ENCODE measurements around the gene CACTIN. TPM values are rescaled to one million over a fixed set of nuclear protein-coding genes. Genes with fewer than 3 reads are reported as not detected.

Gene CACTIN
- polyA plus RNA-seq, 1 donor (not counting 4 experiments of a cell fraction or from before 2014, with no cell fraction given), result 10.8 TPM

GRCh38 chr19:3605770-3606169 is 20.8 kb downstream of the CACTIN start:
- dilution Hi-C loops (cut with MboI; ENCODE audit: extremely low pct_ligation_motif_present, low sequenced_read_pairs), result no loop called here
- Histone ChIP-seq H3K9me1 (ENCODE audit: control insufficient read depth, extremely low read depth, insufficient read depth, low read length) (no peaks in the 10 kb centered on the region), H3K27ac (ENCODE audit: control insufficient read depth, insufficient read depth, low read length) (no peak overlapping the region), H3K27me3 (ENCODE audit: control insufficient read depth, extremely low read depth, insufficient read depth, low read length) (peaks cover 16% of the 10 kb centered on the region), H2AFZ (ENCODE audit: control insufficient read depth, low read length) (no peak overlapping the region), H4K20me1 (ENCODE audit: control insufficient read depth, extremely low read depth, insufficient read depth, low read length) (no peaks in the 10 kb centered on the region), H3K4me2 (ENCODE audit: control insufficient read depth, extremely low read depth, insufficient read depth, low read depth, low read length) (peak overlapping the region; percentile 22), H3K9ac (ENCODE audit: control insufficient read depth, extremely low read depth, insufficient read depth, low read length) (no peak overlapping the region), H3K4me1 (ENCODE audit: control insufficient read depth, extremely low read depth, insufficient read depth, low read length) (no peaks in the 10 kb centered on the region), H3K36me3 (ENCODE audit: control insufficient read depth in 2 of 2, extremely low read depth in 1 of 2, insufficient read depth in 2 of 2, low read length in 2 of 2) (no peaks in the 10 kb centered on the region), H3K79me2 (ENCODE audit: control insufficient read depth, insufficient read depth, low read length) (no peaks in the 10 kb centered on the region), H3K4me3 (ENCODE audit: control insufficient read depth in 2 of 3, extremely low read depth in 1 of 3, insufficient read depth in 2 of 3, low read depth in 1 of 3, low read length in 3 of 3) (no peak overlapping the region), H3K9me3 (ENCODE audit: control insufficient read depth, low read depth, low read length) (no peaks in the 10 kb centered on the region)
- DNase-seq (ENCODE audit: low read depth, low spot score), result no peak
- peak; percentile 48 for TF ChIP-seq EZH2 (IDR thresholded peaks at IDR 0.05; ENCODE audit: low read length)
- TF ChIP-seq CTCF (optimal IDR thresholded peaks at IDR 0.05 in 1 of 3, IDR thresholded peaks at IDR 0.05 in 1 of 3, conservative IDR thresholded peaks at IDR 0.05 in 1 of 3; ENCODE audit: extremely low read depth in 1 of 3, insufficient read depth in 2 of 3, low read length in 3 of 3), result no peak
- FAIRE-seq, result no peak

GRCh38 chr19:3605361-3605760 is 21.2 kb downstream of the CACTIN start:
- Histone ChIP-seq H3K27ac (ENCODE audit: control insufficient read depth, insufficient read depth, low read length) (no peak overlapping the region), H4K20me1 (ENCODE audit: control insufficient read depth, extremely low read depth, insufficient read depth, low read length) (no peaks in the 10 kb centered on the region), H3K36me3 (ENCODE audit: control insufficient read depth in 2 of 2, extremely low read depth in 1 of 2, insufficient read depth in 2 of 2, low read length in 2 of 2) (no peaks in the 10 kb centered on the region), H3K9me1 (ENCODE audit: control insufficient read depth, extremely low read depth, insufficient read depth, low read length) (no peaks in the 10 kb centered on the region), H3K9ac (ENCODE audit: control insufficient read depth, extremely low read depth, insufficient read depth, low read length) (no peak overlapping the region), H3K4me1 (ENCODE audit: control insufficient read depth, extremely low read depth, insufficient read depth, low read length) (no peaks in the 10 kb centered on the region), H3K9me3 (ENCODE audit: control insufficient read depth, low read depth, low read length) (no peaks in the 10 kb centered on the region), H2AFZ (ENCODE audit: control insufficient read depth, low read length) (no peak overlapping the region), H3K27me3 (ENCODE audit: control insufficient read depth, extremely low read depth, insufficient read depth, low read length) (peaks cover 16% of the 10 kb centered on the region), H3K79me2 (ENCODE audit: control insufficient read depth, insufficient read depth, low read length) (no peaks in the 10 kb centered on the region), H3K4me3 (ENCODE audit: control insufficient read depth in 2 of 3, extremely low read depth in 1 of 3, insufficient read depth in 2 of 3, low read depth in 1 of 3, low read length in 3 of 3) (no peak overlapping the region), H3K4me2 (ENCODE audit: control insufficient read depth, extremely low read depth, insufficient read depth, low read depth, low read length) (no peak overlapping the region)
- DNase-seq (ENCODE audit: low read depth, low spot score), result no peak
- FAIRE-seq, result no peak
- dilution Hi-C loops (cut with MboI; ENCODE audit: extremely low pct_ligation_motif_present, low sequenced_read_pairs), result no loop called here
- TF ChIP-seq CTCF (optimal IDR thresholded peaks at IDR 0.05 in 1 of 3, IDR thresholded peaks at IDR 0.05 in 1 of 3, conservative IDR thresholded peaks at IDR 0.05 in 1 of 3; ENCODE audit: extremely low read depth in 1 of 3, insufficient read depth in 2 of 3, low read length in 3 of 3) (no peak), EZH2 (IDR thresholded peaks at IDR 0.05; ENCODE audit: low read length) (no peak)
